Measurements from ENCODE around the gene TRIM60.

The TRIM60 gene

DNA sequence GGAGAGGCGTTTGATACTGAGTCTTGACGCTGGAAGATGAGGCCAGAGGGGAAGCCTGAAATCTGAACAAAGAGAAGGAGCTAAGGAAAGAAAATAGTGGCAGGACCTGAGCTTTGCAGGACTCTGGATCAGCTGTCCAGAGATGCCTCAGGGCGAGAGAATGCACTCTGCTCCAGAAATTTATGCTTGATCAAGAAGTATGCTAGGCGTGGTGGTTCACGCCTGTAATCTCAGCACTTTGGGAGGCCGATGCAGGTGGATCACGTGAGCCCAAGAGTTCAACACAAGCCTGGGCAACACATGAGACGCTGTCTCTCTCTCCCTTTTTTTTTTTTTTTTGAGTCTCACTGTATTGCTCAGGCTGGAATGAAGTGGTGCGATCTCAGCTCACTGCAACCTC is 23.8 kb downstream of the TRIM60 start:
- TF ChIP-seq POLR2AphosphoS5 (IDR thresholded peaks at IDR 0.05; ENCODE audit: low read depth) (no peak), SPI1 (IDR thresholded peaks at IDR 0.05; ENCODE audit: borderline replicate concordance, low read depth) (no peak), GABPA (IDR thresholded peaks at IDR 0.05; ENCODE audit: low read depth) (no peak)
- TF ChIP-seq, protein P1, sequence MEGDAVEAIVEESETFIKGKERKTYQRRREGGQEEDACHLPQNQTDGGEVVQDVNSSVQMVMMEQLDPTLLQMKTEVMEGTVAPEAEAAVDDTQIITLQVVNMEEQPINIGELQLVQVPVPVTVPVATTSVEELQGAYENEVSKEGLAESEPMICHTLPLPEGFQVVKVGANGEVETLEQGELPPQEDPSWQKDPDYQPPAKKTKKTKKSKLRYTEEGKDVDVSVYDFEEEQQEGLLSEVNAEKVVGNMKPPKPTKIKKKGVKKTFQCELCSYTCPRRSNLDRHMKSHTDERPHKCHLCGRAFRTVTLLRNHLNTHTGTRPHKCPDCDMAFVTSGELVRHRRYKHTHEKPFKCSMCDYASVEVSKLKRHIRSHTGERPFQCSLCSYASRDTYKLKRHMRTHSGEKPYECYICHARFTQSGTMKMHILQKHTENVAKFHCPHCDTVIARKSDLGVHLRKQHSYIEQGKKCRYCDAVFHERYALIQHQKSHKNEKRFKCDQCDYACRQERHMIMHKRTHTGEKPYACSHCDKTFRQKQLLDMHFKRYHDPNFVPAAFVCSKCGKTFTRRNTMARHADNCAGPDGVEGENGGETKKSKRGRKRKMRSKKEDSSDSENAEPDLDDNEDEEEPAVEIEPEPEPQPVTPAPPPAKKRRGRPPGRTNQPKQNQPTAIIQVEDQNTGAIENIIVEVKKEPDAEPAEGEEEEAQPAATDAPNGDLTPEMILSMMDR (IDR thresholded peaks at IDR 0.05; ENCODE audit: insufficient read depth, low read length) = no peak
- TF ChIP-seq, protein P2, sequence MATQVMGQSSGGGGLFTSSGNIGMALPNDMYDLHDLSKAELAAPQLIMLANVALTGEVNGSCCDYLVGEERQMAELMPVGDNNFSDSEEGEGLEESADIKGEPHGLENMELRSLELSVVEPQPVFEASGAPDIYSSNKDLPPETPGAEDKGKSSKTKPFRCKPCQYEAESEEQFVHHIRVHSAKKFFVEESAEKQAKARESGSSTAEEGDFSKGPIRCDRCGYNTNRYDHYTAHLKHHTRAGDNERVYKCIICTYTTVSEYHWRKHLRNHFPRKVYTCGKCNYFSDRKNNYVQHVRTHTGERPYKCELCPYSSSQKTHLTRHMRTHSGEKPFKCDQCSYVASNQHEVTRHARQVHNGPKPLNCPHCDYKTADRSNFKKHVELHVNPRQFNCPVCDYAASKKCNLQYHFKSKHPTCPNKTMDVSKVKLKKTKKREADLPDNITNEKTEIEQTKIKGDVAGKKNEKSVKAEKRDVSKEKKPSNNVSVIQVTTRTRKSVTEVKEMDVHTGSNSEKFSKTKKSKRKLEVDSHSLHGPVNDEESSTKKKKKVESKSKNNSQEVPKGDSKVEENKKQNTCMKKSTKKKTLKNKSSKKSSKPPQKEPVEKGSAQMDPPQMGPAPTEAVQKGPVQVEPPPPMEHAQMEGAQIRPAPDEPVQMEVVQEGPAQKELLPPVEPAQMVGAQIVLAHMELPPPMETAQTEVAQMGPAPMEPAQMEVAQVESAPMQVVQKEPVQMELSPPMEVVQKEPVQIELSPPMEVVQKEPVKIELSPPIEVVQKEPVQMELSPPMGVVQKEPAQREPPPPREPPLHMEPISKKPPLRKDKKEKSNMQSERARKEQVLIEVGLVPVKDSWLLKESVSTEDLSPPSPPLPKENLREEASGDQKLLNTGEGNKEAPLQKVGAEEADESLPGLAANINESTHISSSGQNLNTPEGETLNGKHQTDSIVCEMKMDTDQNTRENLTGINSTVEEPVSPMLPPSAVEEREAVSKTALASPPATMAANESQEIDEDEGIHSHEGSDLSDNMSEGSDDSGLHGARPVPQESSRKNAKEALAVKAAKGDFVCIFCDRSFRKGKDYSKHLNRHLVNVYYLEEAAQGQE (IDR thresholded peaks at IDR 0.05; ENCODE audit: insufficient replicate concordance, low read depth) = no peak
- no peak for DNase-seq (ENCODE audit: low read depth in 1 of 2, low spot score in 1 of 2)
- no peaks in the 10 kb centered on the region for H3K27me3 ChIP-seq (ENCODE audit: insufficient read depth, poor library complexity, severe bottlenecking)
- H3K27ac ChIP-seq (replicated peaks) = no peak overlapping the region
- H3K4me3 ChIP-seq (replicated peaks; ENCODE audit: insufficient read depth, low read length) = no peak overlapping the region

DNA sequence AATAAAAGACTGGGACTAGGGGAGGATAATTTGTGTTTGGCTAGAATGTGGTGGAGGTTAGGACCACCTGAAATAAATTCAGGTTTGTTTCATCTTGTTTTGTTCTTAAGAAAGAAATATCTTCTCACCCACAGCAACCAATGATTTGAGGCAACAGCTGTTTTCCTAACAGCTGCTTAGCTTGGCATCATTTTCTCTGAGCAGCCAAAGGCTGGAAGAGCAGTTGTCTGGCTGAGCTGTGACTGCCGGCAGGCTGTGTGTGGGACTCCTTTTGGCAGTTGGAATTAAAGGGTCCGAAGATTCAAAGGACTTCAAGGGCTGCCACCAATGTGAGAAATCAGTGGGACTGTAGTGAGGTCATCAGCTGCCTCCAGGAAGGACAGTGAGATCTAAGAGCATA is 26.9 kb downstream of the TRIM60 start:
- Histone ChIP-seq H3K27me3 (ENCODE audit: insufficient read depth, poor library complexity, severe bottlenecking) (no peaks in the 10 kb centered on the region), H3K27ac (replicated peaks) (no peak overlapping the region), H3K4me3 (replicated peaks; ENCODE audit: insufficient read depth, low read length) (no peak overlapping the region)
- TF ChIP-seq SPI1 (IDR thresholded peaks at IDR 0.05; ENCODE audit: borderline replicate concordance, low read depth) (no peak), POLR2AphosphoS5 (IDR thresholded peaks at IDR 0.05; ENCODE audit: low read depth) (no peak), GABPA (IDR thresholded peaks at IDR 0.05; ENCODE audit: low read depth) (no peak)
- TF ChIP-seq, protein P1 (IDR thresholded peaks at IDR 0.05; ENCODE audit: insufficient read depth, low read length) = no peak
- DNase-seq (ENCODE audit: low read depth in 1 of 2, low spot score in 1 of 2) = no peak

DNA sequence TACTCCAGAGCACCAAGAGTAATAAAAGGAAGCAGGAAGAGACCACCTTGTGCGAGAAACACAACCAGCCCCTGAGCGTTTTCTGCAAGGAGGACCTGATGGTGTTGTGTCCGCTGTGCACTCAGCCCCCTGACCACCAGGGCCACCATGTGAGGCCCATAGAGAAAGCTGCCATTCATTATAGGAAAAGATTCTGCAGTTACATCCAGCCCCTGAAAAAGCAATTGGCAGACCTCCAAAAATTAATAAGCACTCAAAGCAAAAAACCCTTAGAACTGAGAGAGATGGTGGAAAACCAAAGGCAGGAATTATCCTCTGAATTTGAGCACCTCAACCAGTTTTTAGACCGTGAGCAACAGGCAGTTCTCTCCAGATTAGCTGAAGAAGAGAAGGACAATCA is 27.6 kb downstream of the TRIM60 start:
- Histone ChIP-seq H3K4me3 (replicated peaks; ENCODE audit: insufficient read depth, low read length) (no peak overlapping the region), H3K27ac (replicated peaks) (no peak overlapping the region), H3K27me3 (ENCODE audit: insufficient read depth, poor library complexity, severe bottlenecking) (no peaks in the 10 kb centered on the region)
- no peak for DNase-seq (ENCODE audit: low read depth in 1 of 2, low spot score in 1 of 2)
- TF ChIP-seq SPI1 (IDR thresholded peaks at IDR 0.05; ENCODE audit: borderline replicate concordance, low read depth) (no peak), GABPA (IDR thresholded peaks at IDR 0.05; ENCODE audit: low read depth) (no peak), POLR2AphosphoS5 (IDR thresholded peaks at IDR 0.05; ENCODE audit: low read depth) (no peak)
- TF ChIP-seq, protein P1 (IDR thresholded peaks at IDR 0.05; ENCODE audit: insufficient read depth, low read length) = no peak
- TF ChIP-seq, protein P2 (IDR thresholded peaks at IDR 0.05; ENCODE audit: insufficient replicate concordance, low read depth) = no peak

DNA sequence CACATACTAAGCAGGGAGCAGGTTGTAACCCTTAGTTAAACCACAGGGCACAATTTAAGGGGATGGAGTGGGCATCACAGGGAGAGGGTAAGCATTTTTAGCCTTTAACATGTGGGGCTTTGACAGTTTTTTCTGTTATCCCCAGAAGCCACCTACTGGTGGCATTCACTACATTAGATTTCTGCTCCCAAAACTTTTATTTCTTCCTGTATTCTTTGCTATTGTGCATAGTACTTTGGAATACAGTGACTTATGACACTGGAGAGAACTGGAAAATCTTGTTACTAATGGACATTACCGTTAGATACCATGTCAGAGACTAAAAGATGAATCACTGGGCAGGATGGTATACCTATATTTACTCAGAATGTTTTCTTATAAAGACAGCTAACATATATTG is 29.1 kb downstream of the TRIM60 start:
- TF ChIP-seq, protein P1 (IDR thresholded peaks at IDR 0.05; ENCODE audit: insufficient read depth, low read length) = no peak
- TF ChIP-seq SPI1 (IDR thresholded peaks at IDR 0.05; ENCODE audit: borderline replicate concordance, low read depth) (no peak), POLR2AphosphoS5 (IDR thresholded peaks at IDR 0.05; ENCODE audit: low read depth) (no peak), GABPA (IDR thresholded peaks at IDR 0.05; ENCODE audit: low read depth) (no peak)
- TF ChIP-seq, protein P2 (IDR thresholded peaks at IDR 0.05; ENCODE audit: insufficient replicate concordance, low read depth) = no peak
- no peaks in the 10 kb centered on the region for H3K27me3 ChIP-seq (ENCODE audit: insufficient read depth, poor library complexity, severe bottlenecking)
- no peak for DNase-seq (ENCODE audit: low read depth in 1 of 2, low spot score in 1 of 2)
- no peak overlapping the region for H3K4me3 ChIP-seq (replicated peaks; ENCODE audit: insufficient read depth, low read length)
- H3K27ac ChIP-seq (replicated peaks) = no peak overlapping the region

All from HL-60 (cell line).